ENCODE results near the gene UGT1A4.

Gene UGT1A4

DNA sequence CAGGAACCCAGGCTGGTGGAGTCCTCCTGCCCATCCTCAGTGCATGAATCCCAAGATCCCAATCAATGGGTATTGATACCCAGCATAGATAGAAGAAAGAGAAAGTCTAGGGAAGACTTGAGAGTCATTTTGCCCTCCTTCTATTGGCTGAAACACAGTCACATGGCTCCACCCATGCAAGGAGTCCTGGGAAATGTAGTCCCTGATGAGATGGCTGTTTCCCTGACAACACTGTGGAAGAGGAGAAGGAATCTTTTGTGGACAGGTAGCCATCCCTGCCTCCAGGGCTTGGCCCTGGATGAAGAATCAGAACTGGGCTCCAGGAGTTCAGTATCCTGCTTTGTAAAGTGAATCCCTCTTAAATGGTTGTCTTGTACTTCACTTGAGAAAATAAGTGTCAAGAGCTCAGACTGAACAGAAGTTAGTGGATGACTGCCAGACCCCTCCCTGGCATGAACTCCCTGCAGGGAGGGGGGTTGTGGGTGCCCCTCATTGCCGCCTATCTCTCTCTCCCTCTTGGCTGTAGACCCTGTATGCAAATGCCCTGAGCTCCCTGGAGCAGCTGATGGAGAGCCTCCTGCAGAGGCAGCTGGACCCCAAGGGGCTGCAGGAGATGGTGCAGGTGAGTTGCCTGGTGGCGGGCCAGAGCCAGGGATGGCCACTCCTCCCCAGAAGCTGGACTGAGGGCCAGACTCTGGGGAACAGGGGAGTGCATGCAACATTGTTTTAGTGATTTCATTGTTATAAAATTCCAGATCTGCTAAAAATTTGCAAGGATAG lies 95.7 kb downstream of the UGT1A4 start:
- DNase-seq = no peak

DNA sequence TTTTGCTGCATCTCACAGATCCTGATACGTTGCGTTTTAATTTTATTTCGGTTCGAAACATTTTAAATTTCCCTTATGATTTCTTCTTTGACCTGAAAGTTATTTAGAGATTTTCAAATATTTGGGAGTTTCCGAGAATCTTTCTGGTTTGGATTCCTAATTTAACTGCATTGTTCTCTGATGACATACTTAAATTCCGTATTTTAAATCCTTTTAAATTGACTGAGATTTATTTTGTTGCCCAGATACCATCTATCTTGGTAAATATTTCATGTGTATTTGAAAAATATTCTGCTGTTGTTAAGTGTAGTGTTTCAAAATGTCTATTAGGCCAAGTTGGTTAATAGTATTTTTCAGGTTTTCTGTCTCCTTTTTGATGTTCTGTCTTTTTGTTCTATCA lies 97.3 kb downstream of the UGT1A4 start:
- DNase-seq = no peak

DNA sequence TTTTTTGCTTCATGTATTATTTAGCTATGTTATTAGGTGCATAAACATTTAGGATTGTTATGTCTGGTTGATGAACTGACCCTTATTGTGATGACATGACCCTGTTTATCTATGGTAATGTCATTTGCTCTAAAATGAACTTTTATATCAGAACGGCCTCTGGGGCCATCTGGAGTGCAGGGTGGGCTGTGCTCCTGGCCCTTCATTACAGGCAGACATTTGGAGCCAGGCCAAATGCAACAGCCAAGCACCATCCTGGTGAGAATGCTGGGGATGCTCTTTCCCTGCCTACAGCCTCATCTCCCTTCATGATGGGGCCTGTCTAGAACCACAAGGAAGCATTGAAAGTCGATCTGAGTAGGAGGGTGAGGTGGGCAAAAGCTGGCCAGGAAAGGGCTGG lies 97.8 kb downstream of the UGT1A4 start:
- DNase-seq = no peak

DNA sequence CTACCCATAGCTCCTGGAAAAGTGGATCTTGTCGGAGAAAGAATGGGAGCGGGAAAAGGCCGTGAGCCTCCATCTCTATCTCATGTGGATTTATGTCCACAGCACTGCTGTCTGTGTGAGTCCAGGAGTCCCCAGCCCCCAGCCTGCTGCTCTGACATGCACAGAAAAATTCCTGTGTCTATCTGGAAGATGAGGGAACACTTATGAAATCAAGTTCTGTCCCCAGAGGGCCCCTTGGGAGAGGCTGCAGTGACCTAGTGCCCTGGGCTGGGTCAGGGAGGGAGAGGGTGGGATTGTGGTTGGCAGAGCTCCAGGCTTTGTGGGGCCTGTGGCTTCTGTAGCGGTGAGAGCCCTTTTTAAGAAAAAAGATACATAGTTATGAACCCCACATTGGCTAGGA lies 98.2 kb downstream of the UGT1A4 start:
- DNase-seq = no peak

DNA sequence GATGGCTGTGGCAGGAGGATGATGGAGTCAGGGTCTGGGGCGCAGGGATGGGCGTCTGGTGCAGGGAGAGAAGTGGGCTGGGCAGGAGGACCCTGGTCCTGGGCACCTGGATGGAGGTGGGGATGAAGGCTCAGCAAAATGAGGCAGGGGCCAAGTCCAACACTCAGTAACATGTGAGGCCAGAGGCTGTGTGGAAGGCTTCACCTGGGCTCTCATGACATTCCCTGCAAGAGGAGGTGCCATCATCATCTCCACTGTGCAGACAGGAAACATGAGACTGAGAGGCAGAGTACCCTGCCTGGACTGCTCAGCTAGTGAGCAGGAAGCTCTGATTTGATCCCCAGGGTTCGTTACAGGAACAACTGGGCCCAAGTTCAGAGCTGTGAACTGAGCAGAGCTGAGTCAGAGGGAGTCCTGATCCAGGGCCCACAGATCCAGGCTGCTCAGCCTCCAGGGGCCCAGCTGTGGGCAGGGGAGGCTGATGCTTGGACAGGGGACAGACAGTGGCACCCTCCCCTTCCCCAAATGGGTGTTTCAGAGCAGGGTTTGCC lies 98.9 kb downstream of the UGT1A4 start:
- DNase-seq = no peak

DNA sequence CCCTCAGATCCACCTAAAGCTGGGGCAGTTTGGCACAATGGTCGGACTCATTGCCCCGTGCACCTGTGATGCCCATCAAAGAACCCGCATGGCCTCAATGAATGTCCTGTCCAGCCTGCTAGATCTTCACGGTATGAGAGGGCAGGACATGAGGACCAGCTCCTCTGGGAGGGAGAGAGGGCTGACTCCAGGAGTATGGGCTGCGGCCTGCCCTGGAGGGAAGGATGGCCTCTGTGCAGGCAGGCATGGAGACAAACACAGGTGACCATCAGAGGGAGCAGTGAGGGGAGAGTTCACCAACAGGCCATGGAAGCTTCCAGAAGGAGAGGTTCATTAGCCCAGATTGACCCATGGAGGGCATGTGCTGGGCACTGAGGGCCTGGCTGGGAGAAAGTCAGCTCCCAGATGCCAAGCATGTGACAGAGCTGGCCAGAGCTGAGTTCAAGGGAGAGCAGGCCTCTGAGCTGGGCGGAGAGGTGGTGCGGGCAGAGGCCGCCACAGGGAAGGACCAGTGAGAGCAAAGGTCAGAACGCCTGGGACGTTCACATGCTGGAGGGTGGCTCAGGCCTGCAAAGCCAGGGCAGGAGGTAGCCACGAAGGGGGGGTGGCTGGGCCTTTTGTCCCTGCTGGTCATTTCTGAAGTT lies 99.6 kb downstream of the UGT1A4 start:
- DNase-seq = no peak

DNA sequence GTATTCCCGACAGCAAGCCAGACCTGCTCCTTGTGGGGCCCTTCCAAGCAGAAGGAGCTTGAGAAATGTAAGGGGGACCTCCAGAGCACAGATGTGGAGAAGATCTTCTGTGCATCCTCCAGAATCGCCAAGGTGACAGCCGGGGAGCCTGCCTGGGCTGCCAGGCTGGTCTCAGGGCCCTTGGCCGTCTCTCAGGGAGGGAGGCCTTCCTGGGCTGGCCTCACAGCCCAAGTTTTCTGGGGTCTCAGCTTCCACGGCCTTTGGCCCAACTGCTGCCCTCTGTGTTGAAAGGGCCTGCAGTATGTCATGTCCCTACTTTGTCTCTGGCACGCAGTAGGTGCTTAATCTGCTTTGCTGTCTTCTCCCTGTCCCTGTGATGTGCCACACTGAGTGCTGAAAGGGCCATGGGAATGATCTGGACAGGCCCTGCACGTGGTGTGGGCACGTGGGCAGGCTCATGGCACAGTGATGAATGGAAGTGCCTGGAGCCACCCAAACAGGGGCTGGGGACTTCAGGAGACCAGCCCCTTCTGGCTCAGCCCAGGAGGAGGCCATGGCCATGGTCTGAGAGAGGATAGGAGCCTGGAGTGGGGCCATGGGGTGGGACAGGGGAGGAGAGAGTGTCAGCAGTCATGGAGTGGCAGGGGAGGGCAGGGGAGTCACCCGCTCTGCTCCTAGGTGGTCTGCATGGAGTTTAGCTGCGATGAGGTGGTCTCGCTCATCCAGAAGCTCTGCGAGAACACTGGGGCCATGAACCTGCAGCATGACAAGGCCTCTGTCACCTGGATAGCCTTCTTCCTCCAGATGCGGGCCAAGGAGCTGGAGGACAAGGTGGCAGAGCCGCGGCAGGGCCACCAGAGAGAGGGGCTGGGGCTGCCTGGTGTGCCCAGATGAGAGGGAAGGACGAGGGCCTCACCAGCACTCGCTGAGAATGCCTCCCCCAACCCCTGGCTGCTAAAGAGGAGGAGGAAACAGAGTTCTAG lies 100.4 kb downstream of the UGT1A4 start:
- no peak for DNase-seq

DNA sequence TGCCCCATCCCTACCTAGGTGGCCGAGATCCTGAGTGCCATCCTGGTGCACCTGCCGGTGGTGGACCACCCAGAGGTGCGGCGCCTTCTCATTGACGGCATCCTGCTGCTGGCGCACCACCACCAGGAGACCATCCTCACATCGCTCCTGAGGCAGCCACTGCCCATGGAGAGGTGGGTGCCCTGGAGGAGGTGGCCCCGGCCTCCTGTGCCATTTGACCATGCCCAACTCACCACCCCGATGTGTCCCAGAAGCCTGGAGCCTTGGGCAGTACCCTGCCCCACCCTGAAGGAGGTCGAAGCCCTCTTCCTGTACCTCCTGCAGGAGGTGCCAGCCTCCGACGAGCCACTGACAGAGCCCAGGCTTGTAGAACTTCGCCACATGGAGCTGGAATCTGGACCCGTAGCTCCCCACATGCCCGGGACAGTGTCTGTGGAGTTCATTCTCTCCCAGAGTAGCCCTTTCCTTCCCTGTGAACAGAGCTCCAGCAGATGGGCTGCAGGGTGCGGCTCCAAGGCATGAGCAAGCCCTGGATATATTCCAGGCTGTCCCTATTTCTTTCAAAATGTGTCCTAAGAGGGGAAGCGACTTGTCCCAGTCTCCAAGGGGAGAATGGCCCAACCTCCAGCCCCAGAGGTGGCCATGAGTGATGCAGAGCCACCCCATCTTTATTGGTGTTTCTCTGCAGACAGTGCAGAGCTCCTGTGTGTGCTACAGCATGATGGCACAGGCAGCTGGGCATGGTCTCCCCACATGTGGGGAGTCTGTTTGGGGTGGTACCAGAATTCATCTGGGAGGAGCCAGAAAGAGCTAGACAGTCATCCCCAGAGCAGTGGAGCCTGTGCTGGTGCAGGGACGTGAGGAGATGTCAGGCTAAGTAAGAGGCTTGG lies 101.6 kb downstream of the UGT1A4 start:
- no peak for DNase-seq

DNA sequence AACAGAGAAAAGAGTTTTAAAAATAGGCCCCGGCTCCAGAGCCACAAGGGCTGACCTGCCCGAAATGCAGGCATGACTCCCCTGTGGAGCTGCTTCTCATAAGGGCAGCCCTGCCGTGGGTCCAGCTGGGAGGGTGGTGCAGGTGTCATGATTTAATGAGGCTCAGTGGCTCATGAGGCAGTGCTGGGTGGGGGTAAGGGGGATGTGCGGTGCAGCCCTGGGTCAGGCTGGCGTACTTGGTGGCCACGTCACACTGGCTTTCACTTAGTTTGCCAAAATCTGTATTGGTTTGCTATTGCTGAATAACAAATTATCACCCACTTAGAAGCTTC lies 102.2 kb downstream of the UGT1A4 start:
- no peak for DNase-seq

DNA sequence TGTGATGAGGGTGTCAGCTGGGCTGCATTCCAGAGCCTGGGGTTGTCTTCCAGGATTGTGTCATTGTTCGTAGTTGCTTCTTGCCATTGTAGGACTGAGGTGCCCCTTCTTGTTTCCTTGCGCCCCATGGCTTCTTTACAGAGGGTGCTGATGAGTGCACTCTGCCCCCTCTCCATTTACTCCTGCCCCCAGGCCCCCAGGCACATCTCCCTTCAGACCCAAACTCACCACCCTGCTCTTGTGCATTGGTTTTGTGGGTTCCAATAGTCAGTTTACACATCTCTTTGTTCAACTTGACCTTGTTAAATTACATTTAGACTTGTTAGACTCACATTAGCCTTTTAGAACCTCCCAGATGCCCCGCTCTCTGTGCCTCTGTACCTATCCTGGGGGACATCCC lies 102.7 kb downstream of the UGT1A4 start:
- DNase-seq = no peak

DNA sequence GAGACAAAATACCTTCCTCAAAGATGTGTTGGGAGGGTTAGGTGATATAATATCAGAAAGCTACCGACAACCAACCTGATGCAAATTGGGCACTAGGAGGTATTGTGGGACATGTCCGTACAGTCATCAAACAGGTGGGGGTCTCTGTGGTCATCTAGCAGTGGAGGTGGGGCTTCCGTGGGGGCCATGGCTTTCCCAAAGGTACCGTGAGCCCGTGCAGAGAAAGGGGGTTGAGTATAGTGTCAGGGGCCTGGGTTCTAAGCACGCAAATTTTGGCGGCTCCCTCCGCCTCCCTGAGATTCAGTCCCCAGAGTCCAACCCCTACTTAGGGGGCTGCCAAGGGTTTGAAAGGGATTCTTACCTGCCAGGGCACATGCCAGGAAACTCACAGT lies 103.2 kb downstream of the UGT1A4 start:
- no peak for DNase-seq

DNA sequence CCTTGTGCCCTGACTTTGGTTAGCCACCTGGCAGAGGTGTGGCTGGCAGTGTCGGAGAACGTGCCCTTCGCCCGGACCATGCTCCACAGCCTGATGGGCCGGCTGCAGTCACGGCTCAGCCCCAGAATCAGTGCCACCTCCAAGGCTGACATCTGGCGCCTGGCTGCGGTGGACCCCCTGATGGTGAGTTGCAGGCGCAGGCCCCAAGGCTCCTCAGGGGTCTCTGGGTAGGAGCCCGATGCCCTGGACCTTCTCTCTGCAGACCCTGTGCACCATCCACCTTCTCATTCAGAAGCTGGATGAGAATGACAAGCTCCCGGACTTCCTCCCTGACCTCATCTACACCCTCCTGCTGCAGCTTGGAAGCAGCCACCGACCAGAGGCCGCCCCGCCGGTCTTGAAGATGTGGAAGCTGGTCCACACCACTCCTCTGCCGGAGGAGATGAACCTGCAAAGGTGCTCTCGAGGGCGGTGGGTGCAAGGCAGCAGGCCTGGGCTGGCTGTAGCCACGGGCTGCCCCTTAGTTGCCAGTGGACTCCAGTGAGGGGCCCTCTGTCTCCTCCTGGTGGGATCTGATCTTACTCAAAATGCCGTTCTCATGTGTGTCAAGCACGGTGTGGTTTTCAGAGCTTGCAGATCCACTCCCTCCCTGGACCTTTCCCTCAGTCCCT lies 103.7 kb downstream of the UGT1A4 start:
- DNase-seq = no peak
